ENCODE results near the gene UBASH3A. TPM values are rescaled to one million over a fixed set of nuclear protein-coding genes. Genes with fewer than 3 reads are reported as not detected.

Gene UBASH3A
- total RNA-seq, 1 experiment from 2014 or later, result not detected

- H3K4me1 Mint-ChIP-seq (ENCODE audit: low read depth, unreplicated experiment), result peaks cover 8% of the 10 kb centered on the region
- CTCF ChIA-PET, result no interaction called here
- intact Hi-C loops (cut with micrococcal nuclease; ENCODE audit: unreplicated experiment), result no loop called here
- H3K9me3 Mint-ChIP-seq (ENCODE audit: low read depth, unreplicated experiment), result no peaks in the 10 kb centered on the region
- no peak overlapping the region for H3K27ac Mint-ChIP-seq (ENCODE audit: unreplicated experiment)
- H3K27me3 Mint-ChIP-seq (ENCODE audit: unreplicated experiment), result no peaks in the 10 kb centered on the region
- TF ChIP-seq CTCF (IDR thresholded peaks at IDR 0.05; ENCODE audit: unreplicated experiment), result no peak
- no peak for DNase-seq
- H3K36me3 Mint-ChIP-seq (ENCODE audit: insufficient read depth, unreplicated experiment), result peaks cover 8% of the 10 kb centered on the region
- no peak overlapping the region for H3K4me3 Mint-ChIP-seq (ENCODE audit: low read depth, unreplicated experiment)
- BruUV-seq (replicated peaks), result no TSS peak
These were observed 8.9 kb downstream of the UBASH3A start for GRCh38 chr21:42412636-42412933.

- Mint-ChIP-seq H3K9me3 (ENCODE audit: low read depth, unreplicated experiment) (no peaks in the 10 kb centered on the region), H3K36me3 (ENCODE audit: insufficient read depth, unreplicated experiment) (peaks cover 8% of the 10 kb centered on the region), H3K4me3 (ENCODE audit: low read depth, unreplicated experiment) (no peak overlapping the region), H3K4me1 (ENCODE audit: low read depth, unreplicated experiment) (peaks cover 8% of the 10 kb centered on the region), H3K27me3 (ENCODE audit: unreplicated experiment) (no peaks in the 10 kb centered on the region), H3K27ac (ENCODE audit: unreplicated experiment) (no peak overlapping the region)
- no peak for TF ChIP-seq CTCF (IDR thresholded peaks at IDR 0.05; ENCODE audit: unreplicated experiment)
- CTCF ChIA-PET, result no interaction called here
- intact Hi-C loops (cut with micrococcal nuclease; ENCODE audit: unreplicated experiment), result no loop called here
- no TSS peak for BruUV-seq (replicated peaks)
- DNase-seq, result no peak
These were observed 9.4 kb downstream of the UBASH3A start for GRCh38 chr21:42413093-42413492.

GRCh38 chr21:42413500-42413899 lies 9.8 kb downstream of the UBASH3A start:
- Mint-ChIP-seq H3K4me1 (ENCODE audit: low read depth, unreplicated experiment) (peaks cover 8% of the 10 kb centered on the region), H3K27me3 (ENCODE audit: unreplicated experiment) (no peaks in the 10 kb centered on the region), H3K4me3 (ENCODE audit: low read depth, unreplicated experiment) (no peak overlapping the region), H3K9me3 (ENCODE audit: low read depth, unreplicated experiment) (no peaks in the 10 kb centered on the region), H3K36me3 (ENCODE audit: insufficient read depth, unreplicated experiment) (peaks cover 8% of the 10 kb centered on the region), H3K27ac (ENCODE audit: unreplicated experiment) (no peak overlapping the region)
- BruUV-seq (replicated peaks), result no TSS peak
- no peak for TF ChIP-seq CTCF (IDR thresholded peaks at IDR 0.05; ENCODE audit: unreplicated experiment)
- intact Hi-C loops (cut with micrococcal nuclease; ENCODE audit: unreplicated experiment), result no loop called here
- CTCF ChIA-PET, result no interaction called here
- DNase-seq, result no peak

- no peak overlapping the region for H3K4me3 Mint-ChIP-seq (ENCODE audit: low read depth, unreplicated experiment)
- no peak for DNase-seq
- no peak for TF ChIP-seq CTCF (IDR thresholded peaks at IDR 0.05; ENCODE audit: unreplicated experiment)
- H3K9me3 Mint-ChIP-seq (ENCODE audit: low read depth, unreplicated experiment), result no peaks in the 10 kb centered on the region
- H3K27me3 Mint-ChIP-seq (ENCODE audit: unreplicated experiment), result no peaks in the 10 kb centered on the region
- no peak overlapping the region for H3K27ac Mint-ChIP-seq (ENCODE audit: unreplicated experiment)
- BruUV-seq (replicated peaks), result no TSS peak
- intact Hi-C loops (cut with micrococcal nuclease; ENCODE audit: unreplicated experiment), result no loop called here
- peaks cover 8% of the 10 kb centered on the region for H3K36me3 Mint-ChIP-seq (ENCODE audit: insufficient read depth, unreplicated experiment)
- CTCF ChIA-PET, result no interaction called here
- peaks cover 8% of the 10 kb centered on the region for H3K4me1 Mint-ChIP-seq (ENCODE audit: low read depth, unreplicated experiment)
These were observed 10.4 kb downstream of the UBASH3A start for GRCh38 chr21:42414066-42414465.

GRCh38 chr21:42414553-42414927 lies 10.8 kb downstream of the UBASH3A start:
- BruUV-seq (replicated peaks), result no TSS peak

More at GRCh38 chr21:42414553-42414927, 10.8 kb downstream of the UBASH3A start:
- Mint-ChIP-seq H3K27me3 (ENCODE audit: unreplicated experiment) (no peaks in the 10 kb centered on the region), H3K9me3 (ENCODE audit: low read depth, unreplicated experiment) (no peaks in the 10 kb centered on the region), H3K27ac (ENCODE audit: unreplicated experiment) (peak overlapping the region; percentile 83), H3K36me3 (ENCODE audit: insufficient read depth, unreplicated experiment) (peaks cover 8% of the 10 kb centered on the region), H3K4me1 (ENCODE audit: low read depth, unreplicated experiment) (peaks cover 8% of the 10 kb centered on the region), H3K4me3 (ENCODE audit: low read depth, unreplicated experiment) (no peak overlapping the region)
- DNase-seq, result no peak
- intact Hi-C loops (cut with micrococcal nuclease; ENCODE audit: unreplicated experiment), result no loop called here
- TF ChIP-seq CTCF (IDR thresholded peaks at IDR 0.05; ENCODE audit: unreplicated experiment), result no peak
- CTCF ChIA-PET, result no interaction called here
